Stimulated activated effector memory CD8-positive, alpha-beta T cell treated with anti-CD3 and anti-CD28 coated beads, Interleukin-12 subunit alpha, Interleukin-12 subunit beta, amount 100 ng/mL, for 72 hours (primary cell): ENCODE measurements around the gene MYO10.
A peak's percentile ranks its signal among the peaks of the same experiment; 100 is the strongest.

Source experiments
- ATAC-seq: fragments of 150-1000 bp; cut with Tn5 transposase; 2 replicates; pipeline ENCODE4 v1.10.0; 2021
- DNase-seq, 2 donors: peaks; one replicate each; pipeline ENCODE4 v3.0.0; 2021 to 2022; ENCODE audit warnings: low spot score in 2 of 2
- H3K27ac Mint-ChIP-seq: one replicate; pipeline ENCODE4 v1.8.0; 2022; ENCODE audit warnings: mild to moderate bottlenecking, mixed read lengths
- H3K36me3 Mint-ChIP-seq: one replicate; pipeline ENCODE4 v1.8.0; 2022; ENCODE audit warnings: mild to moderate bottlenecking, mixed read lengths
- H3K4me1 Mint-ChIP-seq: one replicate; pipeline ENCODE4 v1.8.0; 2022; ENCODE audit warnings: mixed read lengths
- H3K4me3 Mint-ChIP-seq: one replicate; pipeline ENCODE4 v1.8.0; 2022; ENCODE audit warnings: mild to moderate bottlenecking, mixed read lengths
- H3K9me3 Mint-ChIP-seq: one replicate; pipeline ENCODE4 v1.8.0; 2022; ENCODE audit warnings: mixed read lengths

Gene MYO10

GRCh38 chr5:16713386-16713928 is 222.6 kb downstream of the MYO10 start:
- no peak for ATAC-seq
- H3K9me3 Mint-ChIP-seq, result no peaks in the 10 kb centered on the region
- no peaks in the 10 kb centered on the region for H3K36me3 Mint-ChIP-seq
- no peaks in the 10 kb centered on the region for H3K4me1 Mint-ChIP-seq
- no peak overlapping the region for H3K4me3 Mint-ChIP-seq
- H3K27ac Mint-ChIP-seq, result no peak overlapping the region
- DNase-seq, result no peak

- H3K27ac Mint-ChIP-seq, result no peak overlapping the region
- H3K36me3 Mint-ChIP-seq, result no peaks in the 10 kb centered on the region
- H3K9me3 Mint-ChIP-seq, result no peaks in the 10 kb centered on the region
- ATAC-seq (no peak), DNase-seq (no peak)
- H3K4me1 Mint-ChIP-seq, result no peaks in the 10 kb centered on the region
- H3K4me3 Mint-ChIP-seq, result no peak overlapping the region
Observed at GRCh38 chr5:16712620-16713019, 223.5 kb downstream of the MYO10 start.

DNA sequence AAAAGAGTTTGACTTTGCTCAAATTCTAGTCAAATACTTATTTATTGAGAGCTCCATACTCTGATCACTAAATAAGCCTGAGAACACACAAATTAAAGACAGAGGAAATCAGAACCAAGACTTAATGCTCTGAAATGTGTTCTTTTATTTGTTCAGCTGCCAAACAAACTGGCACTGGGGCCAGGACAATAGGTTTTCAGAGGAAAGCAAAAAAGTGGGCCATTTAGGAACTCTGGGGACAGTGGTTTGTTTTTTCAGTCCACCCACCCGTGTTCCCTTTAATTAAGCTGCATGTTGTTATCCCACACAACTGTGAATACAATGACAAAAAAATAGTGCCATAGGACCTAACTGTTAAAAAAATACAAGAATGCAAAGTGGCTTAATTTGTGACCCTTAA is 223.9 kb downstream of the MYO10 start:
- Mint-ChIP-seq H3K4me3 (no peak overlapping the region), H3K36me3 (no peaks in the 10 kb centered on the region), H3K4me1 (no peaks in the 10 kb centered on the region), H3K27ac (no peak overlapping the region), H3K9me3 (no peaks in the 10 kb centered on the region)
- no peak for DNase-seq
- ATAC-seq, result no peak

DNA sequence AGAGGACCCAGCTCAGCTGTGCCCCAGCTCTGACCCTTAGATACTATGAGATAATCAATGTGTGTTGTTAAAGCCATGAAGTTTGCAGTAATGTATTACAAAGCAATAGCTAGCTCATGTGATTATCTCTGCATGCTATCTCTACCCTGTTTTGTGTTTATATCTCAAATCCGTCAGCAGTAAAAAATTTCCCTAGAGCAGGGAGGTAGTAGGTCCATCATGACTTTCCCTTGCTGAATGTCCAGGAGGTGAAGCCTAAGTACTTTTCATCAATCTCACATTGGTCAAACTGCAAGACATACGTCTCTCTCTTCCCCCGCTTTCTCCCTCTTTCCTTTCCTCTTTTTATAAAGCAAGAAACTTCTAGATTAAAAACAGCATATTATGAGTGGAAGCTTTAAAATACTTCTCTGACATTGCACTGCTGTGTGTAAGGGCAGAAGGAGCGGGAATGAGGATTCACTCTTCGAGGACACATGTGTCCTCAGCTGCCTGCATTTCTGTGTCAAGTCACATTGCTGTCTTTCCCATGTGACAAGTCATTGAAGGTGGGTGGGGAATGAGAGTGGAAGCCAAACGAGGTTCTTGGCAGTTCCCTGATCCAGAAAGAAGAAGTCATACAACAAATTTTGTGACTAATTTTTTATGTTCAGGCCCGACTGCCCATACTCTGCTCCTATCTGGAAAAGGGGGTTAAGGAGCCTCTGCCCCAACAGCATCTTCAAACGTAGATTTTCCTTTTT is 226.2 kb downstream of the MYO10 start:
- Mint-ChIP-seq H3K27ac (no peak overlapping the region), H3K4me1 (no peaks in the 10 kb centered on the region), H3K9me3 (no peaks in the 10 kb centered on the region), H3K36me3 (no peaks in the 10 kb centered on the region), H3K4me3 (no peak overlapping the region)
- no peak for ATAC-seq
- no peak for DNase-seq

- no peak for DNase-seq
- H3K27ac Mint-ChIP-seq, result no peak overlapping the region
- H3K9me3 Mint-ChIP-seq, result no peaks in the 10 kb centered on the region
- H3K4me1 Mint-ChIP-seq, result no peaks in the 10 kb centered on the region
- no peak overlapping the region for H3K4me3 Mint-ChIP-seq
- no peaks in the 10 kb centered on the region for H3K36me3 Mint-ChIP-seq
- ATAC-seq, result no peak
Observed at GRCh38 chr5:16707869-16708192, 228.3 kb downstream of the MYO10 start.

- Mint-ChIP-seq H3K9me3 (no peaks in the 10 kb centered on the region), H3K4me1 (no peaks in the 10 kb centered on the region), H3K4me3 (no peak overlapping the region), H3K36me3 (no peaks in the 10 kb centered on the region), H3K27ac (no peak overlapping the region)
- no peak for ATAC-seq
- DNase-seq, result no peak
Observed at GRCh38 chr5:16707168-16707868, 228.8 kb downstream of the MYO10 start.

GRCh38 chr5:16704945-16705344 is 231.1 kb downstream of the MYO10 start:
- Mint-ChIP-seq H3K4me1 (no peaks in the 10 kb centered on the region), H3K9me3 (peaks cover 3% of the 10 kb centered on the region), H3K4me3 (no peak overlapping the region), H3K27ac (no peak overlapping the region), H3K36me3 (no peaks in the 10 kb centered on the region)
- ATAC-seq (no peak), DNase-seq (no peak)

GRCh38 chr5:16702964-16703363 is 233.1 kb downstream of the MYO10 start:
- DNase-seq, result no peak
- Mint-ChIP-seq H3K4me3 (no peak overlapping the region), H3K4me1 (no peaks in the 10 kb centered on the region), H3K27ac (no peak overlapping the region), H3K9me3 (peaks cover 3% of the 10 kb centered on the region), H3K36me3 (no peaks in the 10 kb centered on the region)
- ATAC-seq, result no peak

- ATAC-seq (no peak), DNase-seq (no peak)
- peaks cover 3% of the 10 kb centered on the region for H3K9me3 Mint-ChIP-seq
- H3K4me3 Mint-ChIP-seq, result no peak overlapping the region
- no peaks in the 10 kb centered on the region for H3K4me1 Mint-ChIP-seq
- H3K36me3 Mint-ChIP-seq, result no peaks in the 10 kb centered on the region
- no peak overlapping the region for H3K27ac Mint-ChIP-seq
Observed at GRCh38 chr5:16701134-16702099, 234.7 kb downstream of the MYO10 start.

DNA sequence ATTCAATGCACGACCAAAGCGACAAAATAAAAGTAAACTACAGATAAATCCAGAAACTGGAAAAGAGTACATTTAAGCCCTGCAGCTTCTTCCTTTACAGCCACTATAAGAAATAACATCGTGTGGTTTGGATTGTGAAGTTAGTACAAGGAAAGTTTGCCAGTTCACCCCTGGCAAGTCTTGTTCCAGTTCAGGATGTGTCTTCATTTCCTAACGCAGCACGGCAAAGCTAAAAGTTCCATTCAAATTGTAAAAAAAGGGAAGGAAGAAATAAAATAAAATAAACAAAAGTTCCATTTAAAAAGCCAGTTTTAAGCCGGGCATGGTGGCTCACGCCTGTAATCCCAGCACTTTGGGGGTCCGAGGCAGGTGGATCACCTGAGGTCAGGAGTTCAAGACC is 236.0 kb downstream of the MYO10 start:
- Mint-ChIP-seq H3K9me3 (peaks cover 3% of the 10 kb centered on the region), H3K4me1 (no peaks in the 10 kb centered on the region), H3K27ac (no peak overlapping the region), H3K36me3 (no peaks in the 10 kb centered on the region), H3K4me3 (no peak overlapping the region)
- ATAC-seq, result no peak
- no peak for DNase-seq

DNA sequence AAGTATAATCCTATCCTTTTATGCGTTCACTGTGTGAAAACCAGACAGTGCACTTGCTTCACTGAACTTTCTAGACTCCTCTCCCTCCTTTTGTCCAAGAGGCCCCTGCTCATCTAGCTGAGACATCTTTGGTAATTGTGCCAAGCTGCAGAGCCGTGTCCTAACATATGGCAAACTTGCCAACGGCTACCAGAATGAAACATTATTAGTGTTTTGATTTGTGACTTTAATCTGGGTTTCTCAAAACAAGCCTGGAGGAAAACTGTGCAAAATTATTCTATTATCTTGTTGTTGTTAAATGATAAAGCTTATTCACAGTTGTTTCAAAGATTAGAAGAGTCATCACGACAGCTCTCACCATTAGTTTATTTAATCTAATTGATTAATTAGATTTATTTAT is 240.3 kb downstream of the MYO10 start:
- Mint-ChIP-seq H3K4me3 (no peak overlapping the region), H3K36me3 (no peaks in the 10 kb centered on the region), H3K4me1 (no peaks in the 10 kb centered on the region), H3K27ac (no peak overlapping the region), H3K9me3 (no peaks in the 10 kb centered on the region)
- ATAC-seq, result no peak
- DNase-seq, result no peak

GRCh38 chr5:16693879-16694278 is 242.2 kb downstream of the MYO10 start:
- H3K9me3 Mint-ChIP-seq, result no peaks in the 10 kb centered on the region

DNA sequence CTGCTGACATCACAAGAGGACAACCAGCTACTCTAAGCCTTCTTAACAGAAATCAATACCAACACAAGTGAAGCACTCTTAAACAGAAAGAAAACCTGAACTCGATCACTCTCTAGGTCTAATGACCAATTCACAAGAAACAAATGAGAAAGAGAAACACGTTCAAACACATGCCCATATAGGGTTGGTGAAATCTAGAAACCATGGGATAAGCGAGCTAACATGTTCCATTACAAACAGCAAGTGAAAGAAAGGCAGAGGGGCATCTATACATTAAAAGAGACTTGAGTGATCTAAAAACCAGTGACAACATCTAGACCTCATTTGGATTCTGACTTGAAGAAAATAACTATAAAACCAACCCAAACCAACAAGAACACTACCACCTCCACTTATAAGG is 244.4 kb downstream of the MYO10 start:
- Mint-ChIP-seq H3K27ac (no peak overlapping the region), H3K4me3 (no peak overlapping the region), H3K36me3 (no peaks in the 10 kb centered on the region), H3K4me1 (no peaks in the 10 kb centered on the region), H3K9me3 (no peaks in the 10 kb centered on the region)
- no peak for DNase-seq
- no peak for ATAC-seq

More at GRCh38 chr5:16693879-16694278, 242.2 kb downstream of the MYO10 start:
- DNase-seq (no peak), ATAC-seq (no peak)
- H3K4me3 Mint-ChIP-seq, result no peak overlapping the region
- no peaks in the 10 kb centered on the region for H3K36me3 Mint-ChIP-seq
- H3K4me1 Mint-ChIP-seq, result no peaks in the 10 kb centered on the region
- no peak overlapping the region for H3K27ac Mint-ChIP-seq

GRCh38 chr5:16690243-16690852 is 245.7 kb downstream of the MYO10 start:
- Mint-ChIP-seq H3K27ac (no peak overlapping the region), H3K4me3 (no peak overlapping the region), H3K9me3 (no peaks in the 10 kb centered on the region), H3K4me1 (no peaks in the 10 kb centered on the region), H3K36me3 (no peaks in the 10 kb centered on the region)
- DNase-seq (no peak), ATAC-seq (peak; percentile 55)

- Mint-ChIP-seq H3K27ac (no peak overlapping the region), H3K4me3 (no peak overlapping the region), H3K9me3 (no peaks in the 10 kb centered on the region), H3K36me3 (no peaks in the 10 kb centered on the region), H3K4me1 (no peaks in the 10 kb centered on the region)
- no peak for DNase-seq
- no peak for ATAC-seq
Observed at GRCh38 chr5:16687898-16688297, 248.2 kb downstream of the MYO10 start.
